Type B pancreatic cell (in vitro differentiated cells): ENCODE measurements around the gene ADSL. TPM values are rescaled to one million over a fixed set of nuclear protein-coding genes. Genes with fewer than 3 reads are reported as not detected.
A peak's percentile ranks its signal among the peaks of the same experiment; 100 is the strongest.

Experiments used
- DNase-seq: peaks from one replicate; pipeline ENCODE4 v3.0.0; 2021; ENCODE audit warnings: mixed read lengths; ENCODE audit not compliant: unreplicated experiment; ENCODE audit errors: extremely low spot score
- H3K27ac Mint-ChIP-seq: 2 replicates; pipeline ENCODE4 v1.8.0; 2021; ENCODE audit warnings: mild to moderate bottlenecking, mixed read lengths
- H3K27me3 Mint-ChIP-seq: 2 replicates; pipeline ENCODE4 v1.8.0; 2021; ENCODE audit warnings: mixed read lengths
- H3K36me3 Mint-ChIP-seq: 2 replicates; pipeline ENCODE4 v1.8.0; 2021; ENCODE audit warnings: mixed read lengths
- H3K4me1 Mint-ChIP-seq: one replicate; pipeline ENCODE4 v1.8.0; 2021; ENCODE audit warnings: mixed read lengths; ENCODE audit not compliant: unreplicated experiment
- H3K4me3 Mint-ChIP-seq: 2 replicates; pipeline ENCODE4 v1.8.0; 2021; ENCODE audit warnings: mild to moderate bottlenecking, mixed read lengths
- H3K9me3 Mint-ChIP-seq: 2 replicates; pipeline ENCODE4 v1.8.0; 2021; ENCODE audit warnings: mixed read lengths
- CTCF ChIP-seq: fragments of 200-600 bp; sonication (generic); conservative IDR thresholded peaks from 2 replicates; pipeline ENCODE4 v1.5.0; 2021; ENCODE audit warnings: antibody characterized with exemption, mild to moderate bottlenecking
- total RNA-seq: library from RNA; stranded (reverse); gene quantifications from 2 replicates; pipeline ENCODE4 v1.2.1, GENCODE V29; 2021; ENCODE audit warnings: low replicate concordance

The ADSL gene
- total RNA-seq, 1 donor from 2014 or later: 82.8 TPM

DNA sequence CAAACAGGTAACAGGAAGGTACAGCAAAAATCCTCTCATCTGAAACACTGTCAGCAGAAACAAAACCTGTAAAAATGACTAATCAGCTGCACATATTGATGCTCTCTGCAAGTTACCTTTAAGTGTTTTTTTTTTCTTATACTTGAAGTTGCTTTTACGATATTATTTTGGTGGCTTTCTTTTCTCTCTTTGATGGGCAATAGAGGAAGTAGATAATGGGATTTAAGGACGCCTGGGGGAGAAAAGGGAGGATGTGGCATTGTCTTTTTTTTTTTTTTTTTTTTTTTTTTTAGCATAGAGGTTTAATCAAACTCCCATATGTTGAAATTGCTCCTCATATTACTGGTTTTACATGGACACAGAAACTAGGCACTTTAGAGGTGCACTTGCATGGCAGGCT, 11.4 kb upstream of the ADSL start:
- TF ChIP-seq CTCF: no peak
- H3K9me3 Mint-ChIP-seq: no peaks in the 10 kb centered on the region
- DNase-seq: no peak
- H3K27ac Mint-ChIP-seq: peak overlapping the region; percentile 8
- H3K27me3 Mint-ChIP-seq: no peaks in the 10 kb centered on the region
- H3K4me1 Mint-ChIP-seq: peaks cover 33% of the 10 kb centered on the region
- H3K36me3 Mint-ChIP-seq: peaks cover 4% of the 10 kb centered on the region
- no peak overlapping the region for H3K4me3 Mint-ChIP-seq

DNA sequence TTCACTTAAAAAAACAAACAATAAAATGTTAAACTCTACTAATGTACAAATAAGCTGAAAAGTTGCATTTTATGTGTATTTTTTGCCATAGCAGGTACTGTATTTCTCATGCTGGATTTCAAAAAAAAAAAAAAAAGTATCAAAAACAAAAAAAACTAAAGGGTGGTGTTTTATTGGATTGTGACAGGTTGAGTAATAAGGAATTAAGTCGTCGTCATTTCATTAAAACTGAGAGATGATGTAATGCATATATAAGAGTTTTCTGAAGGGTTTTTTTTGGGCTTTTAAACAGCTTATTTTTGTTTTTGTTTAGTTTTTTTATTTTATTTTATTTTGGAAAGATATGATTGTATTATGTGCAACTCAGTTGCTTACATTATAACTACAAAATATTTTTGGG, 10.9 kb upstream of the ADSL start:
- H3K27me3 Mint-ChIP-seq: no peaks in the 10 kb centered on the region
- no peaks in the 10 kb centered on the region for H3K9me3 Mint-ChIP-seq
- DNase-seq: no peak
- H3K4me3 Mint-ChIP-seq: no peak overlapping the region
- H3K27ac Mint-ChIP-seq: no peak overlapping the region
- H3K36me3 Mint-ChIP-seq: peaks cover 4% of the 10 kb centered on the region
- no peak for TF ChIP-seq CTCF
- H3K4me1 Mint-ChIP-seq: peaks cover 33% of the 10 kb centered on the region

GRCh38 chr22:40340044-40340443, 6.3 kb upstream of the ADSL start:
- Mint-ChIP-seq H3K36me3 (peaks cover 4% of the 10 kb centered on the region), H3K4me3 (no peak overlapping the region), H3K9me3 (no peaks in the 10 kb centered on the region), H3K27ac (no peak overlapping the region), H3K4me1 (peaks cover under 1% of the 10 kb centered on the region), H3K27me3 (no peaks in the 10 kb centered on the region)
- no peak for TF ChIP-seq CTCF
- no peak for DNase-seq

DNA sequence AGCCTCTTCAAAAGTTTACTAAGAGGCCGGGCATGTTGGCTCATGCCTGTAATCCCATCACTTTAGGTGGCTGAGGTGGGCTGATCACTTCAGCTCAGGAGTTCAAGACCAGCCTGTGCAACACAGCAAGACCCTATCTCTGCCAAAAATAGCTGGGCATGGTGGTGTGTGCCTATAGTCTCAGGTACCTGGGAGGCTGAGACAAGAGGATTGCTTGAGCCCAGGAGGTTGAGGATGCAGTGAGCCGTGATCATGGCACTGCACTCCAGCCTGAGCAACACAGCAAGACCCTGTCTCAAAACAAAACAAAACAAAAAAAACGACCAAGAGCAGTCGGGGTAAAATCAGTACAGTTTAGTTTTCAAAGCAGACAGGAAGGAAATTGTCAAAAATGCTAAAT, 4.7 kb upstream of the ADSL start:
- Mint-ChIP-seq H3K36me3 (peaks cover 4% of the 10 kb centered on the region), H3K9me3 (no peaks in the 10 kb centered on the region), H3K4me1 (no peaks in the 10 kb centered on the region), H3K27me3 (no peaks in the 10 kb centered on the region), H3K4me3 (no peak overlapping the region), H3K27ac (no peak overlapping the region)
- no peak for TF ChIP-seq CTCF
- no peak for DNase-seq

DNA sequence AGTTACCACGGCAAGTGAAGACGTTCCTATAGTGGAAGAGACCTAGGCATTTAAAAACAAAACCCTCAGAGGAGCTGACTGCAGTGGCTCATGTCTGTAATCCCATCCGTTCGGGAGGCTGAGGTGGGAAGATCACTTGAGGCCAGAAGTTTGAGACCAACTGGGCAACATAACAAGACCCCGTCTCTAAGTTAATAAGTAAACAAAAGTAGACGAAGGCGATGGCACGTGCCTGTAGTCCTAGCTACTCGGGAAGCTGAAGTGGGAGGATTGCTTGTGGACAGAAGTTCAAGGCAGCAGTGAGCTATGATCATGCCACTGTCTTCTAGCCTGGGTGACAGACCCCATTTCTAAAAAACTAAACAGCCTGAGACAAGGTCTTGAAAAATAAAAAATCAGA, 3.8 kb upstream of the ADSL start:
- no peak for DNase-seq
- Mint-ChIP-seq H3K27ac (peak overlapping the region; percentile 27), H3K4me3 (peak overlapping the region; percentile 24), H3K9me3 (no peaks in the 10 kb centered on the region), H3K36me3 (peaks cover 4% of the 10 kb centered on the region), H3K4me1 (peaks cover 1% of the 10 kb centered on the region), H3K27me3 (no peaks in the 10 kb centered on the region)
- no peak for TF ChIP-seq CTCF

DNA sequence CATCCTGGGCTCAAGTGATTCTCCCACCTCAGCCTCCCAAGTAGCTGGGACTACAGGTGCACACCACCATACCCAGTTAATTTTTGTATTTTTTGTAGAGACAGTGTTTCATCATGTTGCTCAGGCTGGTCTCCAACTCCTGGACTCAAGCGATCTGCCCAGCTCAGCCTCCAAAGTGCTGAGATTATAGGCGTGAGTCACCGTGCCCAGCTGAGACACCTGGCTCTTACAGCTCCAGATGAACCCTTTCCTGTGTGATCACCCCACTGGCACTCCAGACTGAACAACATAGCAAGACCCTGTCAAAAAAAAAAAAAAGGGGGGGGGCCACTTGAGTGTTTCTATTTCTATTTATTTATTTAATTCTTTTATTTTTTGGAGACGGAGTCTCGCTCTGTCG, 1.0 kb upstream of the ADSL start:
- DNase-seq: no peak
- Mint-ChIP-seq H3K27me3 (no peaks in the 10 kb centered on the region), H3K9me3 (no peaks in the 10 kb centered on the region), H3K36me3 (peaks cover 3% of the 10 kb centered on the region), H3K4me1 (peaks cover 7% of the 10 kb centered on the region), H3K27ac (no peak overlapping the region), H3K4me3 (peak overlapping the region; percentile 99)
- TF ChIP-seq CTCF: no peak
